ENCODE data around the gene TRAPPC10. TPM values are rescaled to one million over a fixed set of nuclear protein-coding genes. Genes with fewer than 3 reads are reported as not detected.

Gene TRAPPC10
- total RNA-seq, 4 donors from 2014 or later: 17.9 to 32.9 (median 23.1) TPM

DNA sequence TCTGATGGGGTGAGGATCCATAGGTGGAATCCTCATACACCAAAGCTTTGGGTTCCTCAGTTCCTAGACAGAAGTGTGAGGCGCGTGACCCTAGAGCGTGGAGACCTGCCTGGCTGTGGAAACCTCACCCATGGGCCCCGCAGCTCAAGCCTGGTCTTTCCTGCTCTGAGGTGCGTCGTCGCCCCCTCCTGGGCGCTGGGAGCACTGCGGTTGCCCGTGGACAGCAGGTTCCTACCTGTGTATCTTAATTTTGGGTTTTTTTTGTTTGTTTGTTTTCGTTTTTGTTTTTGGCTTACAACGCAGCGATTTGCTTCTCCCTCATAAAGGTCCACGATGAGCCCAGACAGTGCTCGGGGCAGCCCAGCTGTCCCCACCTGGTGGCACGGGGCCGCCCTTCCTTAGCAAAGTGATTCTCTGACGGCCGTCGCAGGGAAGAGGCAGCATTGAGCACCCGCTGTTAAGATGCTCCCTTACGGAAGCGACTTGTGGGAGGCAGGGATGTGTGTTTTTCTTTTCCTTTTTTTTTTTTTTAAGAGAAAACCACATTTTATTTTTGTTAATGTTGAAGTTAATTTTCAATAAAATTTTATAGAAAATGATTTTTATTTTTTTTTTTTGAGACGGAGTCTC, 36.5 kb upstream of the TRAPPC10 start:
- no peaks in the 10 kb centered on the region for H3K9me3 ChIP-seq
- peak; percentile 47 to 78 for DNase-seq
- peak; percentile 44 to 60 for ATAC-seq
- peaks cover 0 to 18% of the 10 kb centered on the region in 2 donors for H3K36me3 ChIP-seq
- in situ Hi-C loops (cut with MboI; ENCODE audit: low sequenced_read_pairs in 4 of 4) (no loop called here), intact Hi-C loops (cut with DNase I; ENCODE audit: low total_unique reads) (loop anchor here (1.0 kb wide), 2 partner anchors 36 to 163 kb away; no protein-coding TSS in a partner anchor)
- H3K27ac ChIP-seq: peak overlapping the region in 1 of 4 donors; percentile 15
- H3K4me3 ChIP-seq: no peak overlapping the region
- no peaks in the 10 kb centered on the region for H3K27me3 ChIP-seq
- TF ChIP-seq, protein P1, sequence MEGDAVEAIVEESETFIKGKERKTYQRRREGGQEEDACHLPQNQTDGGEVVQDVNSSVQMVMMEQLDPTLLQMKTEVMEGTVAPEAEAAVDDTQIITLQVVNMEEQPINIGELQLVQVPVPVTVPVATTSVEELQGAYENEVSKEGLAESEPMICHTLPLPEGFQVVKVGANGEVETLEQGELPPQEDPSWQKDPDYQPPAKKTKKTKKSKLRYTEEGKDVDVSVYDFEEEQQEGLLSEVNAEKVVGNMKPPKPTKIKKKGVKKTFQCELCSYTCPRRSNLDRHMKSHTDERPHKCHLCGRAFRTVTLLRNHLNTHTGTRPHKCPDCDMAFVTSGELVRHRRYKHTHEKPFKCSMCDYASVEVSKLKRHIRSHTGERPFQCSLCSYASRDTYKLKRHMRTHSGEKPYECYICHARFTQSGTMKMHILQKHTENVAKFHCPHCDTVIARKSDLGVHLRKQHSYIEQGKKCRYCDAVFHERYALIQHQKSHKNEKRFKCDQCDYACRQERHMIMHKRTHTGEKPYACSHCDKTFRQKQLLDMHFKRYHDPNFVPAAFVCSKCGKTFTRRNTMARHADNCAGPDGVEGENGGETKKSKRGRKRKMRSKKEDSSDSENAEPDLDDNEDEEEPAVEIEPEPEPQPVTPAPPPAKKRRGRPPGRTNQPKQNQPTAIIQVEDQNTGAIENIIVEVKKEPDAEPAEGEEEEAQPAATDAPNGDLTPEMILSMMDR (IDR thresholded peaks at IDR 0.05 in 4 of 5, conservative IDR thresholded peaks at IDR 0.05 in 1 of 5): peak; percentile 90 to 96 (median 92)
- no peak for TF ChIP-seq POLR2A (IDR thresholded peaks at IDR 0.05)
- peaks cover 0 to 16% of the 10 kb centered on the region in 2 donors for H3K4me1 ChIP-seq

DNA sequence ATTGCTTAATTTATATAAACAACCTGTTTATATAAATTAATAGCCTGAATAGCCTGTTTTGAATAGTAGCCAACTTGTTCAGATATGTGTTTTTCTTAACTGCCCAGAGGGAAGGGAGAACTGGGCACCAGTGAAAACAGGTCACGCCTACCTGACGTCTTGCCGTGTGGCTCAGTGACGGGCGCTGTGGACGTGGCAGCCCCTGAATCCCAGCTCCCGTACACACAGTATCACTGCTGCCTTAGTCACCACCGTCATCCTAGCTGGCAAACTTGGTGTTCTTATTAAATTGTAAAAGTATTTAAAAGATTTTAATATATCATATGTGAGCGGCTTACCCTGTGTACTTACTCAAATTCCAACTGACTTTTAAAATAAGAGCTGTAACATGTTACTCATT, 35.4 kb upstream of the TRAPPC10 start:
- peaks cover 0 to 7% of the 10 kb centered on the region in 2 donors for H3K4me1 ChIP-seq
- TF ChIP-seq, protein P1 (IDR thresholded peaks at IDR 0.05 in 4 of 5, conservative IDR thresholded peaks at IDR 0.05 in 1 of 5): no peak
- no peak for TF ChIP-seq POLR2A (IDR thresholded peaks at IDR 0.05)
- in situ Hi-C loops (cut with MboI; ENCODE audit: low sequenced_read_pairs in 4 of 4): no loop called here
- intact Hi-C loops (cut with DNase I; ENCODE audit: low total_unique reads): no loop called here
- no peaks in the 10 kb centered on the region for H3K9me3 ChIP-seq
- H3K36me3 ChIP-seq: peaks cover 0 to 26% of the 10 kb centered on the region in 2 donors
- no peak overlapping the region for H3K27ac ChIP-seq
- H3K27me3 ChIP-seq: no peaks in the 10 kb centered on the region
- DNase-seq: no peak
- no peak overlapping the region for H3K4me3 ChIP-seq
- ATAC-seq: no peak

DNA sequence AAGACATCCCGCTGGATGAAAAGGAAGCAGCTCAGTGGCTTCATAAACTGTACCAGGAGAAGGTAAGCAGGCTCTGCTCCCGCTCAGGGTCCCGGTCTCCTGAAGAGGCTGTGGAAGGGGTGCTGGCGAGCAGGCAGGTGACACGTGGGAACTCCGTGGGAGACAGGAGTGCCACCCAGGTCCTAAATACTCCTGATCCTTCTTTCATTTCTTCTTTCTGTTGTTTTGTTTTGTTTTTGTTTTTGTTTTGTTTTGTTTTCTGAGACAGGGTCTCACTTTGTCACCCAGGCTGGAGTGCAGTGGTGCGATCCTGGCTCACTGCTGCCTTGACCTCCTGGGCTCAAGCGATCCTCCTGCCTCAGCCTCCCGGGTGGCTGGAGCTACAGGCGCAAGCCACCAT, 34.0 kb upstream of the TRAPPC10 start:
- ATAC-seq (no peak), DNase-seq (no peak)
- peaks cover 0 to 5% of the 10 kb centered on the region in 2 donors for H3K4me1 ChIP-seq
- H3K9me3 ChIP-seq: no peaks in the 10 kb centered on the region
- peaks cover 0 to 34% of the 10 kb centered on the region in 2 donors for H3K36me3 ChIP-seq
- in situ Hi-C loops (cut with MboI; ENCODE audit: low sequenced_read_pairs in 4 of 4) (no loop called here), intact Hi-C loops (cut with DNase I; ENCODE audit: low total_unique reads) (no loop called here)
- no peak overlapping the region for H3K27ac ChIP-seq
- no peak overlapping the region for H3K4me3 ChIP-seq
- no peaks in the 10 kb centered on the region for H3K27me3 ChIP-seq
- no peak for TF ChIP-seq POLR2A (IDR thresholded peaks at IDR 0.05)
- TF ChIP-seq, protein P1 (IDR thresholded peaks at IDR 0.05 in 4 of 5, conservative IDR thresholded peaks at IDR 0.05 in 1 of 5): no peak

DNA sequence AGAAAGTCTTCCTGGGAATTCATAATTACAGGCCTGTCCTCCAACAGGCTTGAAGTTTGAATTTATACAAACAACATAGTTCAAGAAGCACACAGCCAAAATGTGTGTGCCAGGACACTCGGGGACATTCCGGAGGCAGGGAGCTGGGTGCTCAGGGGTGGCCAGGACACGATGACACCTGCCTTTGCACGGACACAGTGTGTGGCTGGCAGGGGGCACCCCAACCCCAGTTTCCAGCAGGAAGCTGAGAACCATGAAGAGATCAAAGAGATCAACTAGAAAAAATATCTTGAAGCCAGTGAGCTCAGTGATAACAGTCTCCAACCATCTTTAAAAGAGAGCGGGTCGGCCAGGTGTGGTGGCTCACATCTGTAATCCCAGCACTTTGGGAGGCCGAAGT, 32.5 kb upstream of the TRAPPC10 start:
- no peak for DNase-seq
- Histone ChIP-seq H3K36me3 (peaks cover 0 to 39% of the 10 kb centered on the region in 2 donors), H3K9me3 (no peaks in the 10 kb centered on the region), H3K4me3 (no peak overlapping the region), H3K27me3 (no peaks in the 10 kb centered on the region), H3K27ac (no peak overlapping the region), H3K4me1 (peaks cover 0 to 5% of the 10 kb centered on the region in 2 donors)
- in situ Hi-C loops (cut with MboI; ENCODE audit: low sequenced_read_pairs in 4 of 4) (no loop called here), intact Hi-C loops (cut with DNase I; ENCODE audit: low total_unique reads) (no loop called here)
- ATAC-seq: no peak
- TF ChIP-seq, protein P1 (IDR thresholded peaks at IDR 0.05 in 4 of 5, conservative IDR thresholded peaks at IDR 0.05 in 1 of 5): no peak
- no peak for TF ChIP-seq POLR2A (IDR thresholded peaks at IDR 0.05)
